Dermis microvascular lymphatic vessel endothelial cell (primary cell): ENCODE measurements around the gene SPACDR. TPM values are rescaled to one million over a fixed set of nuclear protein-coding genes. Genes with fewer than 3 reads are reported as not detected.

Experiments used
- DNase-seq, 2 donors: peaks; one replicate each; pipeline versions ENCODE4 v3.0.0 to v3.0.0-alpha.2; 2010; ENCODE audit warnings: low read depth in 2 of 2
- total RNA-seq: library from RNA; depleted of rRNA; stranded (reverse); fragments of >200 nt; gene quantifications from 2 replicates; pipeline ENCODE4 v1.2.1, GENCODE V29; 2014

The SPACDR gene
- total RNA-seq, 1 donor from 2014 or later, result 0.39 TPM

DNA sequence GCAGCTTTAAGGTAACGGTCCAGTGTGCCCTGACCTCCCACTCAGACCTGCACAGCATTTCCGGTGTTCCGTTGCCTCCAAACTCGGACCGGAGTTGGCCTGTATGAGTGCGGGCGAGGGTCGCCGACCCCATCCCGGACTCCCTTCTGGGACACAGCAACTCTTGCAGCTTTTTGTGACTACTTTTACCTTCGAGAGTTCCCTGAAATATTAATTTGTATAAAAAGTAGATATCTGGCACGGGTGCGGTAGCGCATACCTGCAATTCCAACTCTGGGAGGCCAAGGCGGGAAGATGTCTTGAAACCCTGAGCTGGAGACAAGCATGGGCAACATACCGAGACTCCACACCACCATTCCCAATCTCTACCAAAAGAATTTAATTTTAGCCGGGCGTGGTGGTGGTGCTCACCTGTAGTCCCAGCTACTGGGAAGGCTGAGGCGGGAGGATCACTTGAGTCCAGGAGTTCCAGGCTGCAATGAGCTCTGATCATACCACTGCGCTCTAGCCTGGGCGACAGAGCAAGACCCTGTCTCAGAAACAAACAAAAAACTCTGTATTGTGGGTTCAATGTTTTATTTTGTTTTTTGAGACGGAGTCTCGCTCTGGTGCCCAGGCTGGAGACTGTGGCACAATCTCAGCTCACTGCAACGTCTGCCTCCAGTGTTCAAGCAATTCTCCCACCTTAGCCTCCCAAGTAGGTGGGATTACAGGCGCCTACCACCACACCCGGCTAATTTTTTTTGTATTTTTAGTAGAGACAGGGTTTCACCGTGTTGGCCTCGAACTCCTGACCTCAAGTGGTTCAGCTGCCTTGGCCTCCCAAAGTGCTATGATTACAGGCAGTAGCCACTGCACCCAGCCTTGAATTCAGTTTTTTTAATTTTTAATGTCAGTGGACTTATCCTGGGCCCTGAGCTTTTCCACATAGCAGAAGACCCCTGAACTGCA is 26.6 kb downstream of the SPACDR start:
- DNase-seq, result no peak

DNA sequence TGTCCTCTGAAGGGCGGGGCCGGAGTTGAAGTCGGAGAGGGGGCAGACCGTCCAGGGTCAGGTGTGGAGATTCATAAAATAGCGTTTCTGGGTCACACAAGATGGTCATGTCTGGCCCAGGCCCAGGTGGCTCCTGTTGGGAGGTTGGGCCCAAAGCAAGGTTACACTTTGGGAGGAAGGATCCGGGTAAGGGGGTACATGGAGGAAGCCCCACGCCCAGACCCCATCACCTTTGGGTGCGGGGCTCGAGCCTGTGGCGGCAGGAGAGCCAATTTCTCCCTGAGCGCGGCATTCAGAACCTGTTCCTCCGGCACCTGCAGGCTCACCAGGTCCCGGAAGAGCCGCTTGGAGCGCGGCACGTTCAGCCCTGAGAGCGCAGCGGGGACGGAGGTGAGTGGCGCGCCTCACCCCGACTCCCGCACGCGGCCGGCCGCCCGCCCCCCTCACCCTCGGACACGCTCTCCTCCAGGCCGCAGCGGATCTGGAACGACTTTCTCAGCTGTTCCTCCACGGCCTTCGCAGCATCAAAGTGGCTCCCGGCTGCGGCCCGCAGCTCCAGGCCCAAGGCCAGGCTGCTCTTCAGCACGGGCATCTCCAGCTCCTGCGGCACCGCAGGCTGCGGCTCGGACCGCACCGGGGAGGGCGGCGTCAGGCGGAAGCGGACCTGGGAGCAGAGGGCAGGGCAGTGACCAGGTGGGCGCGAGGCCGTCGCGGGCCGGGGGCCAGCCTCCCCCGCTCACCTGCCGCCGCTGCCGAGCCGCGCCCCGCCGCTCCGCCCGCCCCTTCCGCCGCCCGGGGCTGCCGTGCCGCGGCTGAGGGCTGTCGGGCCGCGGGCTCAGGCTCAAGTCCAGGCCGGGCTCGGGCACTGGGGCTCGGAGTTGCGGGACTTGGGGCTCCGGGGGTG is 28.4 kb downstream of the SPACDR start:
- DNase-seq, result peak in 1 of 2 donors; percentile 31

DNA sequence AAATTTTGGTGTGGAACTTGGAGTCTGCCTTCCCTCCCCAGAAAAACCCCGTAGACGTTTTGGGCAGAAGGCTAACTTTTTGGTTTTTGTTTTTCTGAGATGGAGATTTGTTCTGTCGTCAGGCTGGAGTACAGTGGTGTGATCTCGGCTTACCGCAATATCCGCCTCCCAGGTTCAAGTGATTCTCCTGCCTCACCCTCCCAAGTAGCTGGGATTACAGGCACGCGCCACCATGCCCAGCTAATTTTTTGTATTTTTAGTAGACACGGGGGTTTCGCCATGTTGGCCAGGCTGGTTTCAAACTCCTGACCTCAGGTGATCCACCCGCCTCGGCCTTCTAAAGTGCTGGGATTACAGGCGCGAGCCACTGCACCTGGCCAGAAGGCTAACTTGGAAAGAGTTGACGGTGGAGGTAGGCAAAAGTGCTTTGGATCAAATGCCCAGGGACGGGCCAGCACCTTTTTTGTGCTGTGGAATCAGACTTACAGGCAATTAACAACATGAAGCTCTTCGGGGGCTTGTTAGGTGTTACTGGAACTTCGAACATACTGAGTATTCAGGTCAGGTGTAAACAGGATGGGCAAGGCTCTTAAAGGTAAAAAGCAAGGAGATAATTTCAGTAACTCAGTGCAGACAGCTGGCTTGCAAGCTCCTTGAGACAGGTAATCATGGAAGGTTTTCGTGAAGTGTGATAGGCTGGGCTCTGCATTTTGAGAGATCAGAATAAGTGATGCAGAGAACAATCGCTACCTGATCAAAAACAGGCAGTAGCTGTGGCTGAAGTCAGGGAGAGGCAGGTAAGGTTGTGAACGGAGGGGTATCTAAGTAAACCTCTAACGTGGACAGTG is 29.5 kb downstream of the SPACDR start:
- DNase-seq, result no peak

DNA sequence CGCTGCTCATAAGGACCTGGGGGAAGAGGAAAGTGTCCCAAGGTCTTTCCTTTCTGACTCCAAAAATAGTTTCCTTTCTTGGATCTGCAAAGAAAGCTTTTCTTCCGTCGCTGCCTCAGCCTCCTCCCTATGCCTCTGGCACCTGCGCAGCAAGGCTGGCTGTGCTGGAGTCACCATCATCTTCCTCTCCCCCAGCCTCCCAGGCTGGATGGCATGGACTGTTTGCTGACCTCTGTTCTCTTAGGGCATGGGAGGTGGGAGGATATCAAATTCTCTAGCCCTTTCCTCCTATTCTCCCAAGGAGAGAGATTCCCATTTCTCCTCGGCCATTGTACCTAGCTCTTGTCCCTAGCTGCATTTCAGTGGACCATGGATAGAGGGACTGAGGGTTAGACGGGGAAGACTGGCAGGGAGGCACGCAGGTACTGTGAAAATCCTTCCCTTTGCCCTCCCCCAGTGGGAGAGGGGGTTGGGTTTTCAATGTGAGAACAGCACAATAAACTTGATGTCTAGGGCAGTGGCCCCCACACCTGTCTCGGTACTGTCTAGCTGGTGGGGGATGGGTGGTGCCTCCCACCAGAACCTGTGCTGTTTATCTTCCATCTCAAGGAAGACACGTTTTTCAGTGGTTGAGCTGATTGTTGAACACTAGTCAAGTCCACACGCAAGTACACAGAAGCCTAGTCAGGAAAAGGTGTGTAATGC is 30.3 kb downstream of the SPACDR start:
- no peak for DNase-seq

DNA sequence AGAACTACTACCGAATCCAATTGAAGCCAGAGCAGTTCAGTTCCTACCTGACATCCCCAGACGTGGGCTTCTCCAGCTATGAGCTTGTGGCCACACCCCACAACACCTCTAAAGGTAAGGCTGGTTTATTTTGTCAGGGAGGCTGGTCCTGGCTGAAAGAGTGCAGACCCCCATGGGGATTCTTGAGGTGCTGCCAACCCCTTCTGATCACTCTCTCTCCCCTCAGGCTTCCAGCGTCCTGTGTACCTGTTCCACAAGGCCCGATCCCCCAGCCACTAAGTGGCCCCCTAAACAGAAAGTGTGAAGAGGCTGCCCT is 30.8 kb downstream of the SPACDR start:
- no peak for DNase-seq

DNA sequence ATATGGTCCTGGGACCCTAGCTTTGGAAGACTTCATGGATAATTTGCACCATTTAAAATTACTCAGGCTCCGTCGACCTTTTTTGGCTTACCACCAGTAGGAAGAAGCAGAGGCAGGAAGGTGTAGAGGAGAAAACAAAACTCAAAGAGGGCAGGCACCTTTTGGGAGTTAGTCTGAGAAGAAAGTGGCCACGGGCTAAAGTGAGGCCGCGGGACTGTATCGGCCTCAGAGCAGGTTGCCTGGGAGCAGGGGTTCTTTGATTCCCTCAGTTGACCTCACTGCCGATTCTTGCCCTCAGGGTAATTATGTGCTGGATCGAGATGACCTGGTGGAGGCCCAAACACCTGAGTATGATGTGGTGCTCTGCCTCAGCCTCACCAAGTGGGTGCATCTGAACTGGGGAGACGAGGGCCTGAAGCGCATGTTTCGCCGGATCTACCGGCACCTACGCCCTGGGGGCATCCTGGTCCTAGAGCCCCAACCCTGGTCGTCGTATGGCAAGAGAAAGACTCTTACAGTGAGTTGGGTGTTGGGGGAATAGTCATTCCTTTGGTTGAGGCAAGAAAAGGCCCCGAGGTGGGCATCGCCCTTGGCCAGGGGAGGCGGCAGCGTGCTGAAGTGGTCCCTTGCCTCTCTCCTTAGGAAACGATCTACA is 31.3 kb downstream of the SPACDR start:
- no peak for DNase-seq

DNA sequence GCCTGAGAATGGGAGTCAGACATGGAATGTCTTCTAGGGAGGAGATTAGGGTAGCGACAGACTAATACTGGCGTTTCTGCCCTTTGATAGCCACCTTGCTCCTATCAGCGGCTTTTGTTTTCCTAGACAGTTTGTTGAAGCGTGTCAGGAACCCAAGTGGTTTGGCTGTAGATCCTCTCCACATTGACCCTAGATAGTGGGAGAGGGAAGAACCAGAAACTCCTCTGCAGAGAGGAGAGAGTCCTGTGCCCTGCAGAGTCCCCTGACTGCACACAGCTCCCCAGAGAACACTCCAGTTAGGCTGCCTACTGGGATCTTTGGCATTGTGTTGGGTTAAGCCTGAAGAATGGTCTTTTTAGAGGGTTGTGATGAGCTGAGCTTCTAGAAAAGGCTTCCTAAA is 32.0 kb downstream of the SPACDR start:
- DNase-seq, result no peak

DNA sequence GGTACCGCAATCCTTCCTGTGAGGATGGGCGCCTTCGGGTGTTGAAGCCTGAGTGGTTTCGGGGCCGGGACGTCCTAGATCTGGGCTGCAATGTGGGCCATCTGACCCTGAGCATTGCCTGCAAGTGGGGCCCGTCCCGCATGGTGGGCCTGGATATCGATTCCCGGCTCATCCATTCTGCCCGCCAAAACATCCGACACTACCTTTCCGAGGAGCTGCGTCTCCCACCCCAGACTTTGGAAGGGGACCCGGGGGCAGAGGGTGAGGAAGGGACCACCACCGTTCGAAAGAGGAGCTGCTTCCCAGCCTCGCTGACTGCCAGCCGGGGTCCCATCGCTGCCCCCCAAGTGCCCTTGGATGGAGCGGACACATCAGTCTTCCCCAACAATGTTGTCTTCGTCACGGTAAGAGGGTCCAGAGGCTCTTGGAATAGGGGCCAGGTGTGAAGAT is 32.7 kb downstream of the SPACDR start:
- DNase-seq, result no peak

DNA sequence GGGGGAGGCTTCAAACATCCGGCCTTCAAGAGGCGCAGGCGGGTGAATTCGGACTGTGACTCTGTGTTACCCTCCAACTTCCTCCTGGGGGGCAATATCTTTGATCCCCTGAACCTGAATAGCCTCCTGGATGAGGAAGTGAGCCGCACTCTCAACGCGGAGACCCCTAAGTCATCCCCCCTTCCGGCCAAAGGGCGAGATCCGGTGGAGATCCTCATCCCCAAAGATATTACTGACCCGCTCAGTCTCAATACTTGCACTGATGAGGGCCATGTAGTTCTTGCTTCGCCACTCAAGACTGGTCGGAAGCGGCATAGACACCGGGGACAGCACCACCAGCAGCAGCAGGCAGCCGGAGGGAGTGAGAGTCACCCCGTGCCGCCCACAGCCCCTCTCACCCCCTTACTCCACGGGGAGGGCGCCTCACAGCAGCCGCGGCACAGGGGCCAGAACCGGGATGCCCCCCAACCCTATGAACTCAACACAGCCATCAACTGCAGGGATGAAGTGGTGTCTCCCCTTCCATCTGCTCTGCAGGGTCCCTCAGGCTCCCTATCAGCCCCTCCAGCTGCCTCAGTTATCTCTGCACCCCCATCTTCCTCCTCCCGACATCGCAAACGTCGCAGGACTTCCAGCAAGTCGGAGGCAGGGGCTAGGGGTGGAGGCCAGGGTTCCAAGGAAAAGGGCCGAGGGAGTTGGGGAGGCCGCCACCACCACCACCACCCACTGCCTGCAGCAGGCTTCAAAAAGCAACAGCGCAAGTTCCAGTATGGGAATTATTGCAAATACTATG is 33.4 kb downstream of the SPACDR start:
- DNase-seq, result peak in 1 of 2 donors; percentile 32

DNA sequence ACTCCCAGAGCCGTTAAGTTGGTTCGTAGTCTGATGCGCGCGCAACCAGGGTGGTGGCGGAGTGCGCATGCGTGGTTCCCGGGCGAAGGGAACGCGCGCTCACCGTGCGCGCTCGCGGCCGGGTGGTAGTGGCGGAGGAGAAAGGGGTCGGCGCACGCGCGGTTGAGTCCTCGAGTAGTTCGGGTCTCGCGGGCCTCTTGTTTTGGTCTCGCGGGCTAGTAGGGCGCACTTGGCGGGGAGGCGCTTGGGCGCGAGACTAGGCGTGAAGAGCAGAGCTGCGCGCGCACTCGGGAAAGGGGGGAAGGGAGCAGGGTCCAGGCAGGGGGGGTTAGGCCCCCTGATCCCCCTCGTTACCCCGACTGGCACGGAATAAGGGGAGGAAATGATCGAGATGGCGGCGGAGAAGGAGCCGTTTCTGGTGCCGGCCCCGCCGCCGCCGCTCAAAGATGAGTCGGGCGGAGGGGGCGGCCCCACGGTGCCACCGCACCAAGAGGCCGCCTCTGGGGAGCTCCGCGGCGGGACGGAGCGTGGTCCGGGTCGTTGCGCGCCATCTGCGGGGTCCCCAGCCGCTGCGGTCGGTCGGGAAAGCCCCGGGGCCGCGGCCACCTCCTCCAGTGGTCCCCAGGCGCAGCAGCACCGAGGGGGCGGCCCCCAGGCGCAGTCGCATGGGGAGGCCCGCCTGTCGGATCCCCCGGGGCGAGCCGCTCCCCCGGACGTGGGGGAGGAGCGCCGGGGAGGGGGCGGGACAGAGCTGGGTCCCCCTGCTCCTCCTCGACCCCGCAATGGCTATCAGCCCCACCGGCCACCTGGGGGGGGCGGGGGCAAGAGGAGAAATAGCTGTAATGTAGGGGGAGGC is 34.2 kb downstream of the SPACDR start, which contains the start of gene MEPCE:
MEPCE (plus strand) TSS at position 195 of the 856 bp plus-strand sequence; CDS start at position 383, 188 bp downstream.
- peak; percentile 86 to 94 for DNase-seq

DNA sequence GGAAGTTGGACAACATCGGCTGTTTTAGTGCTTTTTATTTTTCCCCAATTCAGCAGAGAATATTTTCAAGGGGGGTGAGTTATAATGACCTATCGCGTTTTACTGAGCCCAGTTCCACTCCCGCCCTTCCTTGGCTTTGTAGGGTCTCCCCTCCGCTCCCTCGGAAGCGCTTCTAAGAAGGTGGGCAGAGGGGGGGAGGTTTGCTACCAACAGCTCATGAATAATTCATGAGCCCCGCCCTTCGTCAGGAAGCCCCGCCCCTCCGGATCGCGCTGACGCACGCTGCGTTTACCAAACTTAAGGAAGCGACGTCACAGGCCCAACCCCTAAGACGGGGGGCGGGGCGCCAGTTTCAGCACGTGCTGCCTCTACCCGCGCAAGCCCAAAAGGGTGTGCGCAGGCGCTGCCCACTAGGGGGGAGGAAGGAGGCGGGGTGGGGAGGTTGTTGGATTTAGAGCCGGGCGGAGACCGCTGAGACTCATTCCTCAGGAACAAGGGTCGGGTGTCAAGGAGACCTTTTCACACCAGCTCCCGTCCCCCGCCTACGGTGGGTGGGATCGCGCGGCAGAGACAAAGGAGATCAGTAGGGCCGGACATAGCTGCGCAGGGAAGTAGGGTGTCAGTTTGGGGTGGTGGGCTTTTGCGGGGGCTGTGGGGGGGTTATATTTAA is 35.0 kb downstream of the SPACDR start:
- DNase-seq, result peak; percentile 99 to 100

DNA sequence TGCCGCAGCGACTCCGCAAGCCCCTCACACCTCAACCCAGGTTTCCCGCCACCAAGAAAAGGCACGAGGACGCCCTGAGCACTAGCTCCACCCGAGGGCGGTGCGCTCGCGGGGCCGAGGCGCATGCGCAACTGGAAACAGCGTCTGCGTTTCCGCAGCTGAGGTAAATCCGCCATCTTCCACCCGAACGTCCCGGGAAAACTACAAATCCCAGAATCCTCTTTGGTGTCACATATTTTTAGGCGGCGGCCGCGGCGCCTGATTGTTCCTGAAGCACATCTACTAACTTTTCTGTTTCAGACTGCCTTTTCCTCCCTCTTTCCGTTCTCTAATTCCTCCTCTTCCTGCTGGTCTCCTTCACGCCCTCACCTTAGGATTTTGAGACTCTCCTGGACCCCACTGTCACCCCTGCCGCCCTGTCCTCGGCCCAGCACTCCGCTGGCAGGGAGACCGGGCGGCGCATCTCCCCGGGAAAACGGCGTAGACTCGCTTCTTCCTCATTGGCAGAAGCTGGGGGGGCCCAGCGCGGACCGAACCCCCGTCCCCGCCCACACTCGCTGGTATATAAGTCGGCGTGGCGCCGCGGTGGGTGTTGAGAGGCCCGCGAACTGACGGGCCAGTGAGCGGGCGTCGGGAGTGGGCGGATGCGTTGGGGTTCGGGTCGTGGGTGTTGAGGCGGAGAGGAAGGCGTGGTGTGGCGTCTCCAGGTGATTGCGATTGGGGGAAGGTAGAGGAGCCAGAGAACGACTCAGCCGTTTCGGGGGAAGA is 35.7 kb downstream of the SPACDR start, which contains the start of gene ZCWPW1:
ZCWPW1 (minus strand) TSS at position 505 of the 768 bp plus-strand sequence. CDS start 8,054 bp downstream, outside the sequence.
- DNase-seq, result peak; percentile 96

DNA sequence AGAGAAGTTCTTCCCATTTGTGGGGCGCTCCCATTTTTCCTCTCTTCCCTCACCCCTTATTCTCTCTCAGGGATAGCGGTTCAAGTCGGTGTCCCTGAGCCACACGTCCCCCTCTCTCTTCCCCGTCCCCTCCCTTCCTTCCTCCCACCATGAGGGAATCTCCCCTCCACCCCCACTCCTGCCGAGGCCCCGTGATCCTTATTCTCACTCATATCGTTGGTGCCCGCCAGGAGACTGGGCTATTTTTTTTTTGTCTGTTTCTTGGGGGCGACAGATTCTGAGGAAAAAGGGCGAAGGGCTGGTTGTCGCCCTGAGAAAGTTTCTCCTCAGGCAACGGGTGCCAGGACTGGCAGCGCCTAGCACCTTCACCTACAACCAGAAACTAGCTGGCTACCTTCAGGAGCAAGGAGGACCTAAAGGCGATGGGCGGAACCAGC is 36.3 kb downstream of the SPACDR start:
- no peak for DNase-seq

DNA sequence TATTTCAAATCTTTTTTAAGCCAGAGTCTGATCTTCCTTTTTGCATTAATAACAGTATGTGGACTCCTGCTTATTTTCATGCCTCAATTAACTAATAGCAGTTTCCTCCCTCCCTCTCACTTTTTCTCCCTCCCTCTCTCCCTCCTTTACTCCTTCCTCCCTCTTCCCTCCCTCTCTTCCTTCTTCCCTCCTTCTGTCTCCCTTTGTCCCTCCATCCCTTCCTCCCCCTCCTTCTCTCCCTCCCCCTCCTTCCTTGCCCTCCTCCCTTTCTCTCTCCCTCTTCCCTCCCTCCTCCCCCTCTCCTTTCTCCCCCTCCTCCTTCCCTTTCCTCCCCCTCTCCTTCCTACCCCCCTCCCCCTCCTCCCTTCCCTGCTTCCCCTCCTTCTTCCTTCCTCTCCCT is 37.5 kb downstream of the SPACDR start:
- no peak for DNase-seq

DNA sequence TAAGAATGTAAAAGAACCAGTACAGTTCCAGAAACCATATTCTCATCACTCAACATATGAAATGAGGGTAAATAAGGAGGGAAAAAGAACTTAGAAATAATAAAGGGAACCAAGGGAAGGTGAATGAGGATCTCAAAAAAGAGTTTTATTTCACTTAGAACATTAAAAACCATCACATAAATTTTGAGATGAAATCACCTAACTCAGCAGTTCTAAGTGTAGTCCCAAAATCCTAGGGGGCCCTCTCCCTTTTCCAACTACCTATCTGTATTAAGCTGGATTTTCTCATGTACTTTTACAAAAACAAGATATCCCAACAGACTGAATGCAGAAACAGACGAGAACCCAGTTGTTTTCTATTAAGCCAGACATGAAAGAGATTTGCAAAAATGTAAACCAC is 38.7 kb downstream of the SPACDR start:
- no peak for DNase-seq

DNA sequence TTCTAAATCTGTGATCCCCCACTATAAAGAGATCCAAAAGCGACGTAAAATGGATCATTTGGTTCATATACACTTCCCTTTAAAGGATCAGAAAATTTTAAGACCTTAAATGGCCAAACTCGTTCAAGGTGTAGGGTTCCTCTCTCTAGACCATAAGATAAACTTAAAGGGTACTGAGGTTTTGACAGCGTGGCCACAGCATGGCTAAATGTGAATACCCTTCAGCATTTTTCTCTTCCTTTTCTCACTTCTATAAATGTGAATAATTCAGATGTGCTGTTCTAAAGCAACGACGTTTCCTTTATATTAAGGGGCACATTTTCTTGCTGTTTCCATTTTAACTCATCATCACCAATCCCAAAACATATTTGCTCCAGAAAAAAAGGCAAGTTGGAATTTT is 40.7 kb downstream of the SPACDR start:
- no peak for DNase-seq
